Mucosa of stomach (tissue), 1 donor: ENCODE results near the gene LRPPRC.

Source experiments
- H3K27me3 ChIP-seq: one replicate; pipeline ENCODE4 v1.7.0; 2013; ENCODE audit warnings: mild to moderate bottlenecking, low read length; ENCODE audit not compliant: control insufficient read depth, insufficient read depth
- H3K36me3 ChIP-seq: one replicate; pipeline ENCODE4 v1.7.0; 2013; ENCODE audit warnings: low read length; ENCODE audit not compliant: control insufficient read depth, insufficient read depth
- H3K4me1 ChIP-seq: one replicate; pipeline ENCODE4 v1.7.0; 2013; ENCODE audit warnings: mild to moderate bottlenecking, low read length; ENCODE audit not compliant: control insufficient read depth, insufficient read depth
- H3K4me3 ChIP-seq: one replicate; pipeline ENCODE4 v1.7.0; 2013; ENCODE audit warnings: low read length
- H3K9ac ChIP-seq: one replicate; pipeline ENCODE4 v1.7.0; 2013; ENCODE audit warnings: mild to moderate bottlenecking, low read length, moderate library complexity
- H3K9me3 ChIP-seq: one replicate; pipeline ENCODE4 v1.7.0; 2013; ENCODE audit warnings: mild to moderate bottlenecking, low read length, moderate library complexity; ENCODE audit not compliant: control insufficient read depth
- donor health status: Pancreatic carcinoma.

The LRPPRC gene

DNA sequence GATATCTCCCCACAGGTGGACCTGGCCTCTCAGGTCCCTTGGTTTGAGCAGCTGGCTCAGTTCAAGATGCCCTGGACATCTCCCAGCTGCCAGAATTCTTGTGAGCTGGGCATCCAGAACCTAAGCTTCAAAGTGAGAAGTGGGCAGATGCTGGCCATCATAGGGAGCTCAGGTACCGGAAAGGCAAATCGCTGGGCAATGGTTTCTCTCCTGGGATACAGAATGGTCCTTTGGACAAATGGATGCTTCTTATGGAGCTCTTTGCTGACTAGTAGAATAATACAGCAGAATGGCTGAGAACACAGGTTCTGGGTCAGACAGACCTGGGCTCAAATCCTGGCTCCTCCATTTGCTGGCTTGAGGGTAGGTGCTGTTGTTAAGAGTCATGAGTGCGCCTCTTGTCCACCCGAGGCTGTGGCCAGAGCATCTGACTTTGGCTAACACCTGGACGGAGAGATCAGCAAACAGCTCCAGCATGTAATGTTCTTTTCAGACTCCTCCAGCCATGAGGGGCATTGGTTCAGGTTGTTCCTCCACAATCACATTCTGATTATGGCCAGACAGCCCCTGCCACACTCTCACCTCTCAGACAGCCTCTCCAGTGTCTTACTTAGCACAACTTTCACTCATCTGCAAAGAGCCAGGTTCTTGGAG, 149.5 kb downstream of the LRPPRC start:
- Histone ChIP-seq H3K4me3 (no peak overlapping the region), H3K4me1 (no peaks in the 10 kb centered on the region), H3K36me3 (no peaks in the 10 kb centered on the region), H3K9ac (no peak overlapping the region), H3K27me3 (no peaks in the 10 kb centered on the region), H3K9me3 (no peaks in the 10 kb centered on the region)

DNA sequence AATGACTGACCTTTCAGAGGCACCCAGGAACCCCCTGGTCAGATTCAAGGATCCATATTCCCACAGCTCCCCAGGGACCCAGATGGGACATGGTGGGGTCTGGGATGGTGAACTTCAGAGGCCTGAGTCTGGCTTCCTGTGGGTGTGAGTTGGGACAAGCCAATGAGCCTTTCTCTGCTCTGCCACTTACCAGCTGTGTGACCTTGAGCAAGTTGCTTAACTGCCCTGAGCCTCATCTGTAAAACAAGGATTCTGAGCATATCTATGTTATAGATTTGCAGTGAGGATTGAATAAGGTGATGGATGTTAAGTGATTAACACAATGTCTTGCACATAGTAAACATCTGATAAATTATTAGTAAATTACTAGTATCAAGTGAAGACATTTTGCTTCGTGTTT, 150.6 kb downstream of the LRPPRC start:
- Histone ChIP-seq H3K36me3 (no peaks in the 10 kb centered on the region), H3K27me3 (no peaks in the 10 kb centered on the region), H3K9ac (no peak overlapping the region), H3K4me1 (no peaks in the 10 kb centered on the region), H3K9me3 (no peaks in the 10 kb centered on the region), H3K4me3 (no peak overlapping the region)

DNA sequence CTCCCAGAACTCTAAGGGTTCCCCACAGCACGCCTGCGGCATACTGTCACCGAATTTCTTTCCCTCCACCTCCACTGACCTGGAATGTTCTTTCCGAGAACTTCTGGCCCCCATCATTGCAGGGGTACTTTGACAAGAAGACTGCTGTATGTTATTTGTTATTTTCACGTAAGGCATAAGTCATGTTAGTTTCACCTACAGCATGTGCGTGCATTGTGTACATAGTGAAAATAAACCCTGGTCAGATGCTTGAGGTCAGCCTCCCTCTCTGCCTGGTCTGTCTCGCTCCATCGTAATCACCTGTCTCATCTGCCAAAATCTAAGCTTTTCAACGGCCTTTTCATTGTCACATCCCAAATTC, 152.9 kb downstream of the LRPPRC start:
- Histone ChIP-seq H3K9me3 (no peaks in the 10 kb centered on the region), H3K9ac (no peak overlapping the region), H3K4me3 (no peak overlapping the region), H3K27me3 (no peaks in the 10 kb centered on the region), H3K36me3 (no peaks in the 10 kb centered on the region), H3K4me1 (no peaks in the 10 kb centered on the region)

DNA sequence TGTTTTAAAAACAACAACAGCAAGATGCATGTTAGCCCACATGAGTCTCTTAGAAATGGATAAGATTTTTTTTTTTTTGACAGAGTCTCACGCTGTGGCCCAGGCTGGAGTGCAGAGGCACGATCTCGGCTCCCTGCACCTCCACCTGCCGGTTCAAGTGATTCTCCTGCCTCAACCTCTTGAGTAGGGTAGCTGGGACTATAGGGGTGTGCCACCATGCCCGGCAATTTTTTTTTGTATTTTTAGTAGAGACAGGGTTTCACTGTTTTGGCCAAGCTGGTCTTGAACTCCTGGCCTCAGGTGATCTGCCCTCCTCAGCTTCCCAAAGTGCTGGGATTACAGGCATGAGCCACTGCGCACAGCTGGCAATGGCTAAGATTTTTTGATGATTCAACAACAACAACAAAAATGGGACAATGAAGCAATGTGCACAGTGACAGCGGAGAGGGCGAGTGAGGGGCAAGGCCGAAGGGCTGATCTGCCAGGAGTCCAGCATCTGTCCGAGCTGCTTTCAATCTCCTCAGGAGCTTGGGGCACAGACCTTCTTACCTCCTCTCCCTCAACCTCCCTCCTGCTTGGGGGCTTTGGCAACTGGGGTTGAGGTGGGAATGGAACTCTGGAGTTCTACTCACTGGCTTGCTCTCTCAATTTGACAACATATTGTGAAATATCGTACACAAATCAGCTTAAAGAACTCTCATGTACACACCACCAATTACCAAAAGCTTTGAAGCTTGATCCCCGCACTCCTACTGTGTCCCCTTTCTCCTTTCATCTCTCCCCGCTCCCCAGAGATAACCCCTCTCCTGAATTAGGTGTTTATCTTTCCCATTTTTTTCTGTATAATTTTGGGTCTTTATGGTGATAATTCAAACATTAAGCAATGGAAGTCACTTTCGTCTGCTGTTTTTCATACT, 153.6 kb downstream of the LRPPRC start:
- Histone ChIP-seq H3K9ac (no peak overlapping the region), H3K9me3 (no peaks in the 10 kb centered on the region), H3K27me3 (no peaks in the 10 kb centered on the region), H3K4me1 (no peaks in the 10 kb centered on the region), H3K4me3 (no peak overlapping the region), H3K36me3 (no peaks in the 10 kb centered on the region)

DNA sequence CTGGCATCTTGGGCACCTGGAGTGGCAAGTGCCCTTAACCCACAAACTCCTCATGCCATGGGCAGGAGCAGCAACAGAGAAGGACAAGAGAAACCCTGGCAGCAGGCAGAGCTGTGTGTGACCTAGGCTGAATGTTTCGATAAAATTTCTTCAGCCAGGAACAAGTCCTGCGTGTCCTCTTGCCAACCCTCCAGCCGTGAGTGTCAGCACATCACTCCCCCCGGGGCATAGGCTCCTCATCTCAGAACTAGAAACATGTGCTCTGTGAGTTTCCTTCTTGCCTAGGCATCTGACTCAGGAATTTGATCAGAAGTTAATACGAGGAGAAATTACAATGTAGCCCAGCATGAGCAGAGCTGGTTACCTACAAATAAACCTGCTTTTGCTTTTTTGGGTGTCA, 154.8 kb downstream of the LRPPRC start:
- H3K36me3 ChIP-seq: no peaks in the 10 kb centered on the region
- H3K4me3 ChIP-seq: no peak overlapping the region
- H3K9me3 ChIP-seq: no peaks in the 10 kb centered on the region
- H3K9ac ChIP-seq: no peak overlapping the region
- no peaks in the 10 kb centered on the region for H3K27me3 ChIP-seq
- no peaks in the 10 kb centered on the region for H3K4me1 ChIP-seq

DNA sequence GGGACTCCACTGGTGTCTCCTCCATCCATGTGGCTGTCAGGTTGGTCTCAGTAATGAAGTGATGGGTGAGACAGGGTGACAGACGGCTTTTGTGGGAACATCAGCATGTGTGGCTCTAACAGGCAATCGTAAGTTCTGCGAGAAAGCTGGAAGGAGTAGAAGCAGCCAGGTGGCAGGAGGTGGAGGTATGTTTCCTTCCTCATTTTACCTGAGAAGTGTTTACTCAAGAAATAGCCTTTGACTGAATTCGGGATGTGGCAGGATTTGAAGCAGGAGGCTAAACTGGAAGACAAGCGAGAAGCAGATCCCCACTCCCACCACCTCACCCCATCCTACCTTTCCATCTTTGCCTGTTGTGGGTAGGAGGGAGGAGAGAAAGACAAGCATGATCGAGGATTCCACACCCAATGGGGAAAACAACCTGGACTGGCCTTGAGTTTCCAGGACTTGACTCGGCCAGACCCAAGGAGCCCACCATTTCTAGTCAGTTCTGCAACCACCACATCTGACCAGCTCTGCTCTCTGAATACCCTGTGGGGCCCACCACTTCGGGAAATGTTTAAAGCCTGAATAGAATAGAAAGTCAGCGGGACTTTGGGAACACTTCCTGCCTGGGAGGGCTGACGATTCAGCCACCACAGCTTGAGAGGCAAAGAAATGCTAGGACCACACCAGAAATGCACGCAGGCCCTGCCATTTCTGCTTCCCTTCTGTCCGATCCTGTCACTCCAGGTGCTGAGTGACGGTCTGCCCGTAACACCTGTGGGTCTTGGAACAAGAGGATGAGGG, 155.8 kb downstream of the LRPPRC start:
- H3K4me1 ChIP-seq: no peaks in the 10 kb centered on the region
- no peak overlapping the region for H3K4me3 ChIP-seq
- H3K9me3 ChIP-seq: no peaks in the 10 kb centered on the region
- no peaks in the 10 kb centered on the region for H3K27me3 ChIP-seq
- H3K36me3 ChIP-seq: no peaks in the 10 kb centered on the region
- H3K9ac ChIP-seq: no peak overlapping the region

DNA sequence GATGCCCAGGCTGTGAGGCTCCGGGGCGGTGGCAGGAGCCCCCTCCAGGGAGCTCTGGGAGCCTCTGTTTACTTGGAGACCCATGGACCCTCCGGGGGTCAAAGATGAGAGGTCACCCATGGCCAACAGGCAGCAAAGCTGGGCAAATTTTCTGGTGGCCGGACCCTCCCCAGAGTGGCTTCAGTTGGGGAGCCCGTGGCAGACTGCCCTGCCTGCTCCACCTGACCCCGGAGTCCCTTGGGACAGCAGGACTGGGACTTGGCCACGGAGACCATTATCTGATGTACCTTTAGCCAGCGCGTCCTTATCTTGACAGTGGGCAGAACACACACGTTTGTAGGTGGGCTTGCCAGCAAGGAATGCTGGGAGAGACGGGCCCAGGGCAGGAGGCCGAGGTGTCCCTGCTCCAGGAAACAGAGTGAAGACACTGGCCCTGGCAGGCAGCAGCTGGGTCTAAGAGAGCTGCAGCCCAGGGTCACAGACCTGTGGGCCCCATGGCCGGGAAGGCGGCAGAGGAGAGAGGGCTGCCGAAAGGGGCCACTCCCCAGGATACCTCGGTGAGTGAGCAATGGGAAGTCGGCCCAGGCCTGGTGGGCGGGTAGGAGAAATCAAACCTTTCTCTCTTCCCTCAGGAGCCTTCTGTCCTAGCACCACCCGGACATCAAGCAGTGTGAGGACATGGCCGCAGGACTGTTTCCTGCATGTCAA, 157.1 kb downstream of the LRPPRC start, which contains the start of the genes ABCG5 and ABCG8:
TSS of gene ABCG5 (minus strand) at position 280 of the 708 bp plus-strand sequence. CDS start at position 120, 160 bp downstream.
TSS of gene ABCG8 (plus strand) at position 412 of the 708 bp plus-strand sequence. CDS start at position 495, 83 bp downstream.
- no peaks in the 10 kb centered on the region for H3K36me3 ChIP-seq
- H3K4me1 ChIP-seq: no peaks in the 10 kb centered on the region
- H3K4me3 ChIP-seq: no peak within 1 kb of the TSS
- no peak within 1 kb of the TSS for H3K9ac ChIP-seq
- H3K9me3 ChIP-seq: no peaks in the 10 kb centered on the region
- no peaks in the 10 kb centered on the region for H3K27me3 ChIP-seq

DNA sequence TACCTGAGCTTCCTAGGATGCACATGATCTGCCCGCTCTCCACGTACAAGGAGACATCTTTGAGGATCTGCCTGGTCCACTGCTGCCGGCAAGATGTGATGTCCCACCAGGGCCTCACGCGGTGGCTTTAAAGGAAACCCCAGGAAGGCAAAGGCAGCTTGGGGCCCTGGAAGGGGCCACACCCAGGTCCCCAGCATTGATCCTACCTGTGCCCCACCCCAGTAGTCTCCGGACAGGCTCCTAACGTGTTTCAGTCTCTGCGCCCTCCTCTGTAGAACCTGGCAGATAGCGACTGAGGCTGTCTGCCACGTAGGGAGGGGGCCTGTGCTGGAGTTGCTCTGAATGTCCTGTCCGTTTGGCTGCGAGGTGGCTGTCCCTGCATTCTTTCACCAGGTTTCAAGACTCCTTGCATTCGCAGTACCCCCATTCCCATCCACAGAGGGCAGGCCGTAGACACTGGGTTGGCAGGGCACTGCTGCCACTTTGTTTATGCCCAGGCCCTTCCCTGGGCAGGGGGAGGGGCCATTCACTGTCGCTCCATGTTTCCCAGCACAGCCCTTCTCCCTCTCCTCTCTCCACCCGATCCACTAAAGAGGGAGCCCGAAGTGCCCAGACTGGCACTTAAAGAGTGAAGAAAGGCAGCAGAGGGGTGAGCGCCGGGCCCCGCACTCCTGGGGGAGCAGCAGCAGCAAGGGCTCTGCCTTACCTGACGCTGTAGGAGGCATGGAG, 157.8 kb downstream of the LRPPRC start:
- no peak overlapping the region for H3K9ac ChIP-seq
- H3K4me3 ChIP-seq: no peak overlapping the region
- H3K4me1 ChIP-seq: no peaks in the 10 kb centered on the region

DNA sequence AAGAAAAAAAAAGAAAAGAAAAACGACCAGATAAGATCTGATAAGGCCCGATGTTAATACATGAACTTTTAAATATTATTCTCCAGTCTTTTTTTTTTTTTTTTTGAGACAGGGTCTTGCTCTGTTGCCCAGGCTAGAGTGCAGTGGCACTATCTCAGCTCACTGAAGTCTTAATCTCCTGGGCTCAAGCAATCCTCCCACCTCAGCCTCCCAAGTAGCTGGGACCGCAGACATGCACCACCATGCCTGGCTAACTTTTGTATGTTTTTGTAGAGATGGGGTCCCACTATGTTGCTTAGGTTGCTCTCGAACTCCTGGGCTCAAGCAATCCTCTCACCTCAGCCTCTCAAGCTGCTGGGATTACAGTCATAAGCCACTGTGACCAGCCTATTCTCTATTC, 158.8 kb downstream of the LRPPRC start:
- H3K4me1 ChIP-seq: peaks cover 6% of the 10 kb centered on the region
- H3K27me3 ChIP-seq: peaks cover 6% of the 10 kb centered on the region
- no peaks in the 10 kb centered on the region for H3K9me3 ChIP-seq
- no peak overlapping the region for H3K9ac ChIP-seq
- no peaks in the 10 kb centered on the region for H3K36me3 ChIP-seq
- H3K4me3 ChIP-seq: no peak overlapping the region

More for the DNA sequence above, 157.8 kb downstream of the LRPPRC start:
- H3K27me3 ChIP-seq: no peaks in the 10 kb centered on the region
- H3K9me3 ChIP-seq: no peaks in the 10 kb centered on the region
- no peaks in the 10 kb centered on the region for H3K36me3 ChIP-seq
